GM10847 (cell line): ENCODE data around the gene MAGT1.
A peak's percentile ranks its signal among the peaks of the same experiment; 100 is the strongest.

Source experiments
- POLR2A ChIP-seq: IDR thresholded peaks from 2 replicates; pipeline ENCODE4 v1.6.1; 2011; ENCODE audit not compliant: insufficient read length; ENCODE audit errors: extremely low read depth

The MAGT1 gene

DNA sequence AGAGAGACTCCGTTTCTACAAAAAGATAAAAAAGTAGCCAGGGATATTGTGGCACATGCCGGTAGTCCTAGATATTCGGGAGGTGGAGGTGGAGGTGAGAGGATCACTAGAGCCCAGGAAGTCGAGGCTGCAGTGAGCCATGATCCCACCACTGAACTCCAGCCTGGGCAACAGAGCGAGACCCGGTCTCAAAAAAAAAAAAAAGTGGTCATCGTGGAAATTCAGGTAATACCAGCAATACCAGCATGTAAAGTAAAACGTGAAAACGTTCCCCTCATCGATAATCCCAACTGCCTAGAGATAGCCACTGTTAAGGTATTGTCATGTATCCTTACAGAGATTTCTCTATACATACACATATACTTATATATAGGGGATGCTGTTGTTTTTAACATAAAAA lies 1.5 kb downstream of the MAGT1 start:
- no peak for TF ChIP-seq POLR2A

DNA sequence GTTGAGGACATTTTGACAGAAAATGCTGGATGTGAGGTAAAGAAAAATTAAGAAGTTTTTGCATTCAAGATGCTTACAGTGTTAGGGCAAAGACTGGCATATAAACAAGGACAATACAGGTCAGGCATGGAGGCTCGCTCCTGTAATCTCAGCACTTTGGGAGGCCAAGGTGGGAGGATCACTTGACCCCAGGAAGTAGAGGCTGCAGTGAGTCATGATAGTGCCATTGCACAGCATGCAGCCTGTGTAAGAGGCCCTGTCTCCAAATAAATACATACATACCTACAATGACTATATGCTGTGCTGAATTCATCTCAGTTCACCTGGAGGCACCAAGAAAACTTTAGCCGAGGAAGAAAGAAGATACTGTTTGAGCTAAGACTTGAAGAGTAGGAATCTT lies 2.3 kb downstream of the MAGT1 start:
- no peak for TF ChIP-seq POLR2A

DNA sequence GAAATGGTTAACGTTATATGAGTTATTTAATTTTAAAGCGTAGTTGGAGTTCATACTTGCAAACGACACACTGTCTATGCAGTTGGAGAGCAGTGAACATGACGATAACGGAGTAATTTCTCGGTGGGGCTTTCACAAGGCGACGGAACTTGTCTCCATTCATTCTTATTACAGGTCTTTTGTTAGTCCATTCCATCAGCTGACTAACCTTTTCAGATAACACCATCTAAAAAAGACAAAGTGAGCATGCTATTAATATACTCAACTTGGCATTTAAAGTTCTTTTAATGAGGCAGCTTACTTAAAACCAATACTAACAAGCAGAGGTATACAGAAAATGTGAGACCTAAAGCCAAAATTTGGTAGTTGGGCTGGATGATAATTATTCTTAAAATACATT lies 19.9 kb downstream of the MAGT1 start:
- TF ChIP-seq POLR2A: no peak

DNA sequence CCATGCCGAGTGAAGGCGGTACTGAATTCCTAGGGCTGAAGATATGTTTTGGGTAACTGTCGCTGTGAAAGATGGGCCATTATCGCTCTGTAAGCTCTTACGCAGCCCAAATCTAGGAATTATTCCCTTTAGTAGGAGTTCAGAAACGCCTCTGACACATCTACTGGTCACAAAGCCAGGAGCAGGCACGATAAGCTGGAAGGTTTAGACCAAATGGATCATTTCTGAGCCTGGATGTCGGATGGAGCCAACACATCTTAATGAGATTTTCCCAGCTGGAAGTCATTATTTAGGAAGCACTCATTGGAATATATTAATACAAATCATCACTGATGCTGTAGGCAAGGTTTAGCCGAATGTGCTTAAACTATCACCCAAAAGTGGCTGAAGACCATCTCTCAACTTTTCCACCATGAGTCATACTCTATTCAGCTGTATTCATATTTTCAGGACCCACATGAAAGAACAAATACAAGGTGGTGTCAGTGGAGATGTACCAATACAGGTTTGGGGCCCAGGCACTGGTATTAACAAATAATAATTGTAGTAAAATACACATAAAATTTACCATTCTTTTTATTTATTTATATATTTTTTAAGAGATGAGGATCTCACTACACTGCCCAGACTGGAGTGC lies 75.0 kb downstream of the MAGT1 start:
- no peak for TF ChIP-seq POLR2A

DNA sequence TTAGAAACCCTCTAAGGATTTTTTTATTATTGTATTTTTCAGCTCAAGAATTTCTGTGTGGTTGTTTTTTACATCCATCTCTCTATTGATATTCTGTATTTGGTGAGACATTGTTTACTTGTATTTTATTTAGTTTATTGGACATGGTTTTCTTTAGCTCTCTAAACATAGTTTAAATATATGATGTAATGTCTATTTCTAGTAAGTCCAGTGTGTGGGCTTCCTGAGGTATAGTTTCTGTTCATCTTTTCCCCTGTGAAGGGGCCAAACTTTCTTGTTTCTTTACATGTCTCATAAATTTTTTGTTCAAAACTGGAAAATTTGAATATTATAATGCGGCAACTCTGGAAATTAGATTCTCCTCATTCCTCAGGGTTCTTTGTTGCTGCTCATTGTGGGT lies 81.0 kb downstream of the MAGT1 start:
- no peak for TF ChIP-seq POLR2A

DNA sequence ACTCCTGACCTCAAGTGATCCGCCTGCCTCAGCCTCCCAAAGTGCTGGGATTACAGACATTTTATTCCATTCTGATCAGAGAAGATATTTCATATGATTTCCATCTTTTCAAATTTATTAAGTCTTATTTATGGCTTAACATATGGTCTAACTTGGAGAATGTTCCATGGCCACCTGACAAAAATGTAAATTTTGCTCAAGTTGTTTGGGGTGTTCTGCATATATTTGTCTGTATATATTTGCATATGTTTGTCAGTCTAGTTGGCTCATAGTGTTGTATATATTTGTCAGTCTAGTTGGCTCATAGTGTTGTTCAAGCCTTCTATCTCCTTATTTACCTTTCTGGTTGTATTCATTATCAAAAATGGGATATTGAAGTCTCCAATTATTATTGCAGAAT lies 93.0 kb downstream of the MAGT1 start:
- TF ChIP-seq POLR2A: no peak

DNA sequence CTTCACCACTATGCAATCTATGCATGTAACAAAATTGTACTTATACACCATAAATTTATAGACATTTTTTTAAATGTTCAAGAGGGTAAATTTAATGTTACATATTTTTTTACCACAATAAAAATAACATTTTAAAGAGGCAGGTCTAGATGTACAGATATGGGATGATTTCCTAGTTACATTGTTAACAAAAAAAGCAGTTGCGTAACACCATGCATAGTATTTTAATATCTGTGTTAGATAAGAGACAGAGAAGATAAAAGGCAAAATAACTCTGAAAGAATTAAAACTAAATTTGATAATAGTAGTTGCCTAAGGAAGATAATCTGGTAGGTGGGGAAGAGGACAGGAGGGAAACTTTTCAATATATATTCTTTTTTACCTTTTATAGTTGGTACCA lies 100.1 kb downstream of the MAGT1 start:
- TF ChIP-seq POLR2A: no peak

DNA sequence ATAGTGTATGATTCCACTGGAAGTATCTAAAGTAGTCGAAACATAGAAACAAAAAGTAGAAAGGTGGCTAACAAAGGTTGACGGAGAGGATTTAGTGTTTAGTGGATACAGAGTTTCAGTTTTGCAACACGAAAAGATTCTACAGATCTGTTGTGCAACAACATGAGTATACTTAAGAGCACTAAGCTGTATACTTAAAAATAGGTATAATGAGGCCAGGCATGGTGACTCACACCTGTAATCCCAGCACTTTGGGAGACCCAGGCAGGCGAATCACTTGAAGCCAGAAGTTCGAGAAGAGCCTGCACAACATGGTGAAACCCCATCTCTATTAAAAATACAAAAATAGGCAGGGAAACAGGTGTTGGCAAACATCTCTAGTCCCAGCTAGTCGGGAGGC lies 101.3 kb downstream of the MAGT1 start:
- TF ChIP-seq POLR2A: no peak

DNA sequence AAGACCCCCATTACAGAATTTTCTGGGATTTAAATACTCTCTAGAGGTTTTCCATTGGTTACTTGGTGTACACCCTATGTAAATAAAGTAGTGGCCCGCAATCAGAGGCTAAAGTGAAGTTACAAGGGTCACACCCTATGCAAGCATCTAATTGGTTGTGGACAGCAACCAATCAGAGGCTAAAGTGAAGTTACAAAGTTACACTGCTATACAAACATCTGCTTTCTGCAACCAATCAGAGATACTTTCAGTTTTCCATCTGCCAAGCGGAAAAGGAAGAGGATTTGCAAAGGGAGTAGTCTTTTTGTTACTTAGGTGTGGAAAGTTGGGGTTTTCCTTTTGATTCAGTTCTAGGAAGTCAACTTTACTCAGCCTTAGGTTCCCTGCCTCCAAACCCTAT lies 107.2 kb downstream of the MAGT1 start:
- no peak for TF ChIP-seq POLR2A

DNA sequence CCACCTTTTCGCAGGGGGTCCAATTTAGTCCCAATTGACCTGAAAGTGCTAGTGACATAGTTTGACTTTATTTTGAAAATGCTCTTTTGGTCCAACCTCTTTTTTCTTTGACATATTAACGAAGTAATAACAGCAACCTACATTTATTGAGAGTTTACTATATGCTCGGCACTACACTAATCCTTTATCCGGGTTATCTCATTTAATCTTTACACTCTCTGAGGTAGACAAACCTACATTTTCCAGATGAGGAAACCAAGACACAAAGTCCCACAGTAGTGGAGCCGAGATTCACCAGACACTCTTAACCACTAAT lies 108.9 kb downstream of the MAGT1 start:
- TF ChIP-seq POLR2A: no peak

DNA sequence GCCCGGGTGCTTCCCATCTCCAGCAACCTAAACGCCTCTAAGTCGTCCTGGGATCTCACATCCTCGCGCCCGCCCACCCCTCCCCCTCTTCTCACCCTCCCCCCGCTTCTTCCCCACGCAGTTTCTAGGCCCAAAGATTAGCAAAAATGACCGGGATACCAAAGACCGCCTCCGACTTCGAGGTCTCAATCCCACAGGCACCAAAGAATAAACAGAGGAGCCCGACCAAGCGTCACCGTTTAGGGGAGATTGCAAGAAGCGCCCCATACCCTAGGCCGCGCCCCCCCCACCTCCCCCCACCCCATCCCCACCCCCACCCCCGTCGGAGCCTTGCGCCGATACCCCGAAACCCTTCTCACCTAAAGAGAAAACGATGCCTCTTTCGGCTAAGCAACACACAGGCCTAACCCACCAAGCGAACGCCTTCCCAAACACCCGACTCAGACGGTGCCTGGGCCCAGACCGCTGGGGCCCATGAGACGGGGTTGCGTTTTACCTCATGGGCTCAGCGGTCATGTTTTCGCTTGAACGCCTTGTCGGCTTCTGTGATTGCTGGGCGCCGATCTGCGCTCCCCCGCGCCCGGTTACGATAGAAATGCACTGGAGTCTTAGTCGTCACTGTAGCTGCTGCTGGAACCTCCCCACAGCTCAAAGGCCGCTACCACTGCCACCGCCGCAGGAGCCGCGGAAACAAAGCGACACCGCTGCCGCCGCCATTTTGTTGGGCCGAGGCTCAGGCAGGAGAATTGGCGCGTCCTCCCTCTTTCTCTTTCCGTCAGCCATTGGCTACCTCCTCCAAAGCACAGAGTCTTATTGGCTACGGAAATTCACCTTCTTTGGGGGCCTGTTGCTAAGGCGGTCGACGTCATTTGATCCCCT lies 109.5 kb downstream of the MAGT1 start, which contains the start of gene ATRX:
TSS of gene ATRX (minus strand) at position 731 of the 879 bp plus-strand sequence. CDS start at position 516, 215 bp downstream.
- TF ChIP-seq POLR2A: peak; percentile 68

DNA sequence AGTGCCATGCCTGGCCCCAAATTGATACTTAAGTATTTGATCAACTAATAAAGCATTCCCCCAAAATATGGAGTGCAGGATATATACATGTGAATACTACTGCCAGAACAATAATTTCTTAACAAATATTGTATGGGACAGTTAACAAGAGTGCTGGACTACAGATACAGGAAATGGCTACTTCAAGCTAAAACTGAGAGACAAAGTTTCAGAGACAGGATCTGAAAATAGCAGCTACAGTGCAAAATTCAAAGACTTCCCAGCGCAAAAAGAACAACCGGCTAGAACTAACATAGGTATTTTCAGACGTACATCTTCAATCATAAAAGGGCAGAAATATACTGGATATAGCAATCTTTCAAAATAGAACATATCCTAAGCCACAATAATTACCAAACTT lies 115.5 kb downstream of the MAGT1 start:
- TF ChIP-seq POLR2A: no peak

DNA sequence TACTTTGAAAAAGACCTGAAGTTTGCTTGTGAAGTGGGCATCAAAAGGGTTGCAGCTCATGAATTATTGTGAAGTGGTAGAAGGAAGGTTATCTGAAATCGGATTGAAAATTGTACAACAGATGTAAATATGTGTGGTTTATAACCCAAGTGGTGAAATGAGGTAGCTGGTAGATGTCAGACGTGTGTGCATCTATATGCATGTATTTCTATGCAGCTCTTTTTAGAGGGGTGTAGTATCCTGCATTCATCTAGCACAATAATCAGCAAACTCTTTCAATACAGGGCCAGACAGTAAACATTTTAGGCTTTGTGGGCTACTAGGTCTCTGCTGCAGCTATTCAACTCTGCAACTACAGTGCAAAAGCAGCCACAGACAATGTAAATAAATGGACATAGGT lies 118.6 kb downstream of the MAGT1 start:
- no peak for TF ChIP-seq POLR2A
